T-helper 2 cell treated with Interferon-gamma antibody and Interleukin-4, amounts not matched to agents 100 ng/mL and 5 ng/mL, for 36 hours (primary cell): ENCODE results near the gene THYN1. TPM values are rescaled to one million over a fixed set of nuclear protein-coding genes. Genes with fewer than 3 reads are reported as not detected.

Experiments
- intact Hi-C: fragments of 100-400 bp; cut with micrococcal nuclease; formaldehyde crosslinking; loops from one replicate; pipeline ENCODE4 v1.15.1; 2023
- total RNA-seq: library from RNA; stranded (reverse); gene quantifications from 2 replicates; pipeline ENCODE4 v1.2.3, GENCODE V29; 2022

THYN1 gene
- total RNA-seq, 1 donor from 2014 or later: 60.7 TPM

- intact Hi-C loops: no loop called here
Measured at GRCh38 chr11:134226806-134227325, 26.3 kb downstream of the THYN1 start.

- intact Hi-C loops: loop anchor here (1.0 to 2.0 kb wide), 5 partner anchors 18 to 280 kb away; partner anchors contain the start of genes ACAD8, JAM3 and THYN1
Measured at GRCh38 chr11:134224710-134225664, 28.2 kb downstream of the THYN1 start.

GRCh38 chr11:134223836-134224709 lies 29.1 kb downstream of the THYN1 start, which contains the start of the genes NCAPD3 and VPS26B:
Gene NCAPD3, minus strand, starts transcription at chr11:134223967. Its CDS starts 41 bp downstream, at chr11:134223926.
Gene VPS26B, plus strand, starts transcription at chr11:134224671. Its CDS starts 452 bp downstream, at chr11:134225123.
- intact Hi-C loops: loop anchor here (1.0 to 2.0 kb wide), 5 partner anchors 17 to 279 kb away; partner anchors contain the start of genes ACAD8, JAM3 and THYN1

GRCh38 chr11:134223121-134223520 lies 30.0 kb downstream of the THYN1 start:
- intact Hi-C loops: no loop called here

GRCh38 chr11:134216816-134217215 lies 36.3 kb downstream of the THYN1 start:
- intact Hi-C loops: no loop called here

GRCh38 chr11:134215836-134216235 lies 37.3 kb downstream of the THYN1 start:
- intact Hi-C loops: no loop called here

GRCh38 chr11:134207538-134208239 lies 45.5 kb downstream of the THYN1 start:
- intact Hi-C loops: loop anchor here (1.0 kb wide), 2 partner anchors 17 to 37 kb away; partner anchors contain the start of gene VPS26B

GRCh38 chr11:134206185-134206584 lies 47.0 kb downstream of the THYN1 start:
- intact Hi-C loops: no loop called here

- intact Hi-C loops: no loop called here
Measured at GRCh38 chr11:134205729-134206128, 47.4 kb downstream of the THYN1 start.

GRCh38 chr11:134202661-134203060 lies 50.5 kb downstream of the THYN1 start:
- intact Hi-C loops: no loop called here

- intact Hi-C loops: no loop called here
Measured at GRCh38 chr11:134200688-134201087, 52.5 kb downstream of the THYN1 start.

GRCh38 chr11:134199531-134199930 lies 53.6 kb downstream of the THYN1 start:
- intact Hi-C loops: no loop called here

Other genes with a start within 250 kb of the THYN1 start
- gene JAM3, start 184.3 kb downstream of the THYN1 start, total RNA-seq: 0.91 and 1.7 TPM in 2 replicates
- 104 TPM in 2 replicates for gene NCAPD3, start 29.4 kb downstream of the THYN1 start, total RNA-seq
- gene VPS26B, start 28.7 kb downstream of the THYN1 start, total RNA-seq: 55.6 and 56.4 TPM in 2 replicates
- 25.9 and 29.4 TPM in 2 replicates for gene ACAD8, start 216 bp upstream of the THYN1 start, total RNA-seq
- gene GLB1L3, start 23.0 kb upstream of the THYN1 start, total RNA-seq: 10.3 and 11.3 TPM in 2 replicates
- gene GLB1L2, start 78.6 kb upstream of the THYN1 start, total RNA-seq: 2.0 TPM in 2 replicates
- gene B3GAT1, start 158.9 kb upstream of the THYN1 start, total RNA-seq: 0.52 and 0.61 TPM in 2 replicates